ENCODE results near the gene HPSE. TPM values are rescaled to one million over a fixed set of nuclear protein-coding genes. Genes with fewer than 3 reads are reported as not detected.

The HPSE gene
- total and polyA plus RNA-seq, 2 donors (not counting 3 experiments of a cell fraction or from before 2014, with no cell fraction given) = 3.5 to 7.0 TPM

DNA sequence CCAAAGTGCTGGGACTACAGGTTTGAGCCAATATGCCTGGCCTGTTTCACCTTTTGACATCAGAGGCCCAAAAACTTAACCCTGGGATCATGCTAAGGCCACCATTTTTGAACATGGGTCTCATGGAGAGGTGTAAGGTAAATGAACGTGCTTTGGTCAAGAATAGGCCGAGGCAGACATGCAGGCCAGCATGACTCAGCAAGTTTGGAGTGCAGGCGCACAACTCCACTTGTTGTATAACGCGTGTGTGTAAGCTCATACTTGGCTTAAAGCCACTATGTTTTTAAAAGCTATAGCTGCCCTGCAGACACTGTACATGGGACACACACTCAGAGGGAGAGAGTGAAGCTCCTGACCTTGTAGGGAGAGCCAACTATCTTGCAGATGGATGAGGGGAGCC, 43.8 kb upstream of the HPSE start:
- TF ChIP-seq, protein P1, sequence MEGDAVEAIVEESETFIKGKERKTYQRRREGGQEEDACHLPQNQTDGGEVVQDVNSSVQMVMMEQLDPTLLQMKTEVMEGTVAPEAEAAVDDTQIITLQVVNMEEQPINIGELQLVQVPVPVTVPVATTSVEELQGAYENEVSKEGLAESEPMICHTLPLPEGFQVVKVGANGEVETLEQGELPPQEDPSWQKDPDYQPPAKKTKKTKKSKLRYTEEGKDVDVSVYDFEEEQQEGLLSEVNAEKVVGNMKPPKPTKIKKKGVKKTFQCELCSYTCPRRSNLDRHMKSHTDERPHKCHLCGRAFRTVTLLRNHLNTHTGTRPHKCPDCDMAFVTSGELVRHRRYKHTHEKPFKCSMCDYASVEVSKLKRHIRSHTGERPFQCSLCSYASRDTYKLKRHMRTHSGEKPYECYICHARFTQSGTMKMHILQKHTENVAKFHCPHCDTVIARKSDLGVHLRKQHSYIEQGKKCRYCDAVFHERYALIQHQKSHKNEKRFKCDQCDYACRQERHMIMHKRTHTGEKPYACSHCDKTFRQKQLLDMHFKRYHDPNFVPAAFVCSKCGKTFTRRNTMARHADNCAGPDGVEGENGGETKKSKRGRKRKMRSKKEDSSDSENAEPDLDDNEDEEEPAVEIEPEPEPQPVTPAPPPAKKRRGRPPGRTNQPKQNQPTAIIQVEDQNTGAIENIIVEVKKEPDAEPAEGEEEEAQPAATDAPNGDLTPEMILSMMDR (IDR thresholded peaks at IDR 0.05; ENCODE audit: extremely low read depth in 1 of 2, insufficient read depth in 1 of 2, low read depth in 1 of 2, low read length in 2 of 2) = no peak
- TF ChIP-seq EZH2 (IDR thresholded peaks at IDR 0.05; ENCODE audit: borderline replicate concordance, low read depth, low read length, severe bottlenecking) (no peak), POLR2A (IDR thresholded peaks at IDR 0.05; ENCODE audit: low read depth, low read length) (no peak), JUN (IDR thresholded peaks at IDR 0.05; ENCODE audit: borderline replicate concordance, insufficient read depth, insufficient read length, low read depth) (no peak), GATA2 (IDR thresholded peaks at IDR 0.05; ENCODE audit: insufficient read depth, insufficient read length, low read depth, low read length) (no peak), FOS (IDR thresholded peaks at IDR 0.05; ENCODE audit: borderline replicate concordance, insufficient read depth, low read length) (no peak), POLR2AphosphoS5 (IDR thresholded peaks at IDR 0.05; ENCODE audit: insufficient read depth, low read depth, low read length) (no peak), MYC (IDR thresholded peaks at IDR 0.05; ENCODE audit: low read depth, low read length) (no peak)
- TF ChIP-seq, protein P2, sequence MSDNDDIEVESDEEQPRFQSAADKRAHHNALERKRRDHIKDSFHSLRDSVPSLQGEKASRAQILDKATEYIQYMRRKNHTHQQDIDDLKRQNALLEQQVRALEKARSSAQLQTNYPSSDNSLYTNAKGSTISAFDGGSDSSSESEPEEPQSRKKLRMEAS (IDR thresholded peaks at IDR 0.05; ENCODE audit: insufficient read depth, insufficient read length) = no peak
- dilution Hi-C loops (cut with MboI; ENCODE audit: extremely low pct_ligation_motif_present, low sequenced_read_pairs) (no loop called here), intact Hi-C loops (cut with micrococcal nuclease) (no loop called here)
- H3K4me2 ChIP-seq (ENCODE audit: insufficient read depth, low read length) = no peak overlapping the region
- H3K9me3 ChIP-seq (replicated peaks; ENCODE audit: control insufficient read depth, insufficient read depth, low read length) = no peaks in the 10 kb centered on the region
- H3K4me1 ChIP-seq (ENCODE audit: control insufficient read depth, extremely low read depth, insufficient read depth, low read length) = no peaks in the 10 kb centered on the region
- no peaks in the 10 kb centered on the region for H3K79me2 ChIP-seq (ENCODE audit: control insufficient read depth, insufficient read depth, low read length)
- H4K20me1 ChIP-seq (replicated peaks; ENCODE audit: control insufficient read depth, extremely low read depth, insufficient read depth, low read length) = no peaks in the 10 kb centered on the region
- POLR2A ChIA-PET = no interaction called here
- H3K27me3 ChIP-seq (ENCODE audit: control insufficient read depth in 2 of 2, insufficient read depth in 2 of 2, low read length in 2 of 2) = no peaks in the 10 kb centered on the region
- H2AFZ ChIP-seq (ENCODE audit: low read depth, low read length) = no peak overlapping the region
- no peak for FAIRE-seq
- CTCF ChIA-PET = interaction anchor here (2.2 kb wide), 1 partner anchor 16 kb away, joined by 14 read pairs; no protein-coding TSS in a partner anchor
- H3K27ac ChIP-seq (ENCODE audit: insufficient read depth, low read depth, low read length) = no peak overlapping the region
- no TSS peak for BruUV-seq (replicated peaks)
- DNase-seq (ENCODE audit: low read depth, low spot score) = no peak
- no peak overlapping the region for H3K4me3 ChIP-seq (replicated peaks in 1 of 3; ENCODE audit: insufficient read depth in 1 of 3, low read depth in 1 of 3, low read length in 3 of 3)
- H3K36me3 ChIP-seq (ENCODE audit: control insufficient read depth in 2 of 2, extremely low read depth in 1 of 2, insufficient read depth in 2 of 2, low read length in 2 of 2) = no peaks in the 10 kb centered on the region
- no peak overlapping the region for H3K9ac ChIP-seq (replicated peaks; ENCODE audit: extremely low read depth, insufficient read depth, low read length)
- H3K9me1 ChIP-seq (replicated peaks; ENCODE audit: control insufficient read depth, extremely low read depth, insufficient read depth, low read length) = no peaks in the 10 kb centered on the region
